ENCODE results near the gene ZNF593OS.

DNA sequence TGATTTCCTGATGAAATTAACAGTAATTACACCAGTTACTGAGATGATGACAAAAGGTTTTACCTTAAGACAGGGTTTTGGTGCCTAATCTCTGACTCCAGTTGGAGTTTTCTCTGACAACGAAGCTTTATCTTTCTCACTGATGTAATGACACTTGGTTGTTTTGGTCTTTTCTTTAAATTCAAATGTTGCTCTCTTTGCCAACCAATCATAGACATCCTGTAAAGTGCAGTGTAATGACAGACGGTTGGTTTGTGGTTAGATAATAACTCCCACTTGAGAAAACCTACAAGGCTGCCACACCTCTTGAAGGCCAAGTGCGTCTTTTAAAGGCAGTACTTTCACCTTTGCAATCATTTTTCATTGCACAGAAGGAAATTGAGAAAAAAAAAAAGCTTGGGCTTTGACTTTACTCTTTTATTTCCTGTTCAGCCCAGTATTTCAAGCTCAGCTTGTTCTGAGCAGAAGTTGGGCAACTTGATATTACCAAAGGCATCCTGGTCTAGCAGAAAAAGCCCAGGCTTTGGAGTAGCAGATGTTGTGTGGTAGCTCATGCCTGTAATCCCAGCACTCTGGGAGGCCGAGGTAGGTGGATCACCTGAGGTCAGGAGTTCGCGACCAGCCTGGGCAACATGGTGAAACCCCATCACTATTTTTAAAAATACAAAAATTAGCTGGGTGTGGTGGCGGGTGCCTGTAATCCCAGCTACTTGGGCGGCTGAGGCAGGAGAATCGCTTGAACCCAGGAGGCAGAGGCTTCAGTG lies 45.1 kb downstream of the ZNF593OS start:
- TF ChIP-seq, protein P1, sequence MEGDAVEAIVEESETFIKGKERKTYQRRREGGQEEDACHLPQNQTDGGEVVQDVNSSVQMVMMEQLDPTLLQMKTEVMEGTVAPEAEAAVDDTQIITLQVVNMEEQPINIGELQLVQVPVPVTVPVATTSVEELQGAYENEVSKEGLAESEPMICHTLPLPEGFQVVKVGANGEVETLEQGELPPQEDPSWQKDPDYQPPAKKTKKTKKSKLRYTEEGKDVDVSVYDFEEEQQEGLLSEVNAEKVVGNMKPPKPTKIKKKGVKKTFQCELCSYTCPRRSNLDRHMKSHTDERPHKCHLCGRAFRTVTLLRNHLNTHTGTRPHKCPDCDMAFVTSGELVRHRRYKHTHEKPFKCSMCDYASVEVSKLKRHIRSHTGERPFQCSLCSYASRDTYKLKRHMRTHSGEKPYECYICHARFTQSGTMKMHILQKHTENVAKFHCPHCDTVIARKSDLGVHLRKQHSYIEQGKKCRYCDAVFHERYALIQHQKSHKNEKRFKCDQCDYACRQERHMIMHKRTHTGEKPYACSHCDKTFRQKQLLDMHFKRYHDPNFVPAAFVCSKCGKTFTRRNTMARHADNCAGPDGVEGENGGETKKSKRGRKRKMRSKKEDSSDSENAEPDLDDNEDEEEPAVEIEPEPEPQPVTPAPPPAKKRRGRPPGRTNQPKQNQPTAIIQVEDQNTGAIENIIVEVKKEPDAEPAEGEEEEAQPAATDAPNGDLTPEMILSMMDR (IDR thresholded peaks at IDR 0.05) = no peak
- no peak for TF ChIP-seq ZFX (IDR thresholded peaks at IDR 0.05; ENCODE audit: borderline replicate concordance)
